Suppressor macrophage (primary cell): Measurements from ENCODE around the gene TMEM106C.
"Not testable (repeated sequence)": the region's sequence is repeated elsewhere in the genome, so short reads cannot be mapped to it uniquely, and the experiment has no call there.

Experiments used
- DNase-seq, 4 experiments: peaks; one replicate each; pipeline ENCODE4 v3.0.0-alpha.2; 2020 to 2022

Gene TMEM106C

GRCh38 chr12:47949441-47950341, 13.7 kb upstream of the TMEM106C start:
- DNase-seq, result peak; percentile 76 to 92 (median 87)

GRCh38 chr12:47950856-47951468, 12.4 kb upstream of the TMEM106C start:
- no peak for DNase-seq

DNA sequence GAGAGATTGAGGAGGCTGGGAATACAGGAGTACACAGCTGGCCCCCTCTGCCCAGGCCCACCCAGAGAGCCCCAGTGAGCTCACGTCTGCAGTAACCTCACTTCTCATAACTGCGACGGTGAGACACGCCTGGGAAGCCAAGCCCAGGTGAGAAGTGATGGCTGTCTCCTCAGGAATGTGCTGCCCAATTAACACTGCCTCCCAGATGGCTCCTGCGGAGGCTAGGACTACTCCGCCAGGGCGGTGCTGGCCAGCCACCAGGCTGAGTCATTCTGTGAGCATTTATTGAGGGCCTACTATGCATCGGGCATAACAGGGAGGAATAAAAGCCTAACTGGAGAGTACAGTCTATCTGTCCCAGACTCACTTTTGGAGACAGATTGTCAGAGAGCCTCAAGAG, 9.3 kb upstream of the TMEM106C start:
- no peak for DNase-seq

GRCh38 chr12:47954467-47955045, 8.8 kb upstream of the TMEM106C start:
- no peak for DNase-seq

- no peak for DNase-seq
These were observed 8.3 kb upstream of the TMEM106C start for GRCh38 chr12:47955059-47955458.

- DNase-seq, result not testable (repeated sequence)
These were observed 5.7 kb upstream of the TMEM106C start for GRCh38 chr12:47957671-47958070.

GRCh38 chr12:47962198-47962597, 1.2 kb upstream of the TMEM106C start:
- no peak for DNase-seq

DNA sequence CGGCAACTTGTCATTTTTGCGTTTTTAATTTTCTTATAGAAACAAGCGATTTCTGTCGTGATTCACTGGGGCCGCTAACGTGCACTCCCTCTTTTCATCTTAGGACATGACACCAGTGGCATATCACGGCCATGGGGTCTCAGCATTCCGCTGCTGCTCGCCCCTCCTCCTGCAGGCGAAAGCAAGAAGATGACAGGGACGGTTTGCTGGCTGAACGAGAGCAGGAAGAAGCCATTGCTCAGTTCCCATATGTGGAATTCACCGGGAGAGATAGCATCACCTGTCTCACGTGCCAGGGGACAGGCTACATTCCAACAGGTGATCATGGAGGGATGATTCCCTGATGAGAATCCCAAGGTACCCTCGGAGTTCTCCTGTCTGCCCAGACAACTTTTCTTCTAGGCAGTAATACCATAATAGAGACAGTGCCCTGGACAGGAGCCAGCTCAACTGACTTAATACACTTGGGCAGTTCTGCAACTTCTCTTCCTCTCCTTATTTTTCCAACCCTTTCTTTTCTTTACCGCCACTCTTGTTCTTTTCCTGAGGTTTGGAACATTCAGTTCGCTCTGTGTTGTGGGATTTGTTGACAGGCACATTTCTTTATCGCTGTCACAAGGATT, 821 bp downstream of the TMEM106C start:
- DNase-seq, result peak in 1 of 4 experiments; percentile 18

GRCh38 chr12:47965581-47965980, 2.2 kb downstream of the TMEM106C start:
- DNase-seq, result peak in 1 of 4 experiments; percentile 21

GRCh38 chr12:47967461-47968321, 4.3 kb downstream of the TMEM106C start:
- no peak for DNase-seq

DNA sequence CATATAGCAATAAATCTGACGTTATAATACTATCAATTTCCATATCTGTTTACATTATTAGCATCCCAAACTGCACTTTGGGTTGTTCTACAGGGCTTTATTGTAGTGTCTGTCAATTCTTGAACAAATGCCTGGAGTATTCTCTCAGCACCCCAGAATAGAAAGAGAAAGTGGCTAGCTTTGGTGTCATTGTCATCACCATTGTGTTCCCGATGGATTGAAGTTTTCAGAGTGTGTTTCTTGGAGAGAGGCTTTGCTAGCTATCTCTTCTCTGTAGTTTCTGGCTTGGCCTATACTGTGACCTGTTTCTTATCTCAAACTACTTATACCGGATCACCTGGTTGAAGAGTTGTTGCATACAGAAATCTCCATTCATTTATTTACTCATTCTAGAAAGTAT, 6.4 kb downstream of the TMEM106C start:
- DNase-seq, result no peak

DNA sequence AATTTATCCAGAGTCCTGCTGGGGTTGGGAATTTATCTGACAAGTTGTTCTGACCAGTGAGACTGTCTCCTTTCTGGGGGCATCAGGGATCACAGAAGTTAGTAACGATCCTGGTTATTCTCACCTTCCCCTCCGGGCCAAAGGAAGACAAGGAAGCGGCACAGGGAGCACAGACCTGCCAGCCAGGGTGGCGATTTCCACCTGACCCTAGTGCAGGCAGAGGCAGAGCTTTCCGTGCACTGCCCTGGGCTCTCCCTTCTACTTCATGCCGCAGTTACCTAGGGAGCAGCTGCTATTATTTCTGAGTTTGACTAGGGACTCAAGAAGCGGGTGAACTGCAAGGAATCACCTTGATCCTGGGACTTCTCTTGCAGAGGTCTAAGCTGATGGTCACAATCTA, 7.4 kb downstream of the TMEM106C start:
- no peak for DNase-seq

- DNase-seq, result no peak
These were observed 9.5 kb downstream of the TMEM106C start for GRCh38 chr12:47972895-47973294.

GRCh38 chr12:47973870-47974269, 10.5 kb downstream of the TMEM106C start:
- DNase-seq, result no peak

DNA sequence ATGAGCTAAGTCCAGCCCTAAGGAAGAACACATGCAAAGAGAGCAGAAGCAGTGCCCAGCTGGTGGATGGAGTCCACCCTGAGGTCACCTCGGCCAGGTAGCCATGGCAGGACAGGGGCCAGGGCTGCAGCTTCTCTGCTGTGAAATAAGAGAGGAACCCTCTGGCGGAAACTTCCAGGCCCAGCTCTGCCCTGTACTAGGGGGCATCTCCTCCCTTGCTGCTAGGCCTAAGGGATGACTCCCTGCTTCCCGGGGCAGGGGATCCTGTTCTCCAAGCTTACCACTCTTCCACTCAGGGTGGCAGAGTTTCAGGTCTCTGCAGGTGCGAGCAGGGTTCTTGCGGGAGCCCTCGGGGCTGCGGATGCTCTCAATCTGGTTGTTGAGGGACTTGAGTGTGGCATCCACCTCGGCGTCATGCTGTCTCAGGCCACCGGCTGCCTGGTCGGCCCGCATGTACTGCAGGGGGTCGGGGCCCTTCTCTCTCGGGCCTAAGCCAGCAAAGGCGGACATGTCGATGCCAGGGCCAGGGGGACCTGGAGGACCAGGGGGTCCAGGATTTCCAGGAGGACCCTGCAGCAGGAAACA, 11.7 kb downstream of the TMEM106C start:
- no peak for DNase-seq

DNA sequence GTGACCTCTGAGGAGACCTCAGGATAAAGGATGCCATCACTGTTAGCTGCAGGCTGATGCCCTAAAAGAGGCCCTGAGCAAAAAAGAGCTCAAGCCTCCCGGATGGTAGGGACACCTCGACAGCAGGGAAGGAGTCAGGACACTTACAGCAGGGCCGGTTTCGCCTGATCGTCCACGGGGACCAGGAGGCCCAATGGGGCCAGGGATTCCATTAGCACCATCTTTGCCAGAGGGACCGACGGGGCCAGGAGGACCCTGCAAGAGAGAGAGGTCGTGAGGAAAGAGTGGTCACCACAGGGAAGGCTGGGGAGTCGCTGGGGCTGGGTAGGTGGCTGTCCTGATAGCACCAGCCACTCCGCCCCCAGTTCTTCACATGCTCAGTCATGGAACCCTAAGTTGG, 12.4 kb downstream of the TMEM106C start:
- no peak for DNase-seq

DNA sequence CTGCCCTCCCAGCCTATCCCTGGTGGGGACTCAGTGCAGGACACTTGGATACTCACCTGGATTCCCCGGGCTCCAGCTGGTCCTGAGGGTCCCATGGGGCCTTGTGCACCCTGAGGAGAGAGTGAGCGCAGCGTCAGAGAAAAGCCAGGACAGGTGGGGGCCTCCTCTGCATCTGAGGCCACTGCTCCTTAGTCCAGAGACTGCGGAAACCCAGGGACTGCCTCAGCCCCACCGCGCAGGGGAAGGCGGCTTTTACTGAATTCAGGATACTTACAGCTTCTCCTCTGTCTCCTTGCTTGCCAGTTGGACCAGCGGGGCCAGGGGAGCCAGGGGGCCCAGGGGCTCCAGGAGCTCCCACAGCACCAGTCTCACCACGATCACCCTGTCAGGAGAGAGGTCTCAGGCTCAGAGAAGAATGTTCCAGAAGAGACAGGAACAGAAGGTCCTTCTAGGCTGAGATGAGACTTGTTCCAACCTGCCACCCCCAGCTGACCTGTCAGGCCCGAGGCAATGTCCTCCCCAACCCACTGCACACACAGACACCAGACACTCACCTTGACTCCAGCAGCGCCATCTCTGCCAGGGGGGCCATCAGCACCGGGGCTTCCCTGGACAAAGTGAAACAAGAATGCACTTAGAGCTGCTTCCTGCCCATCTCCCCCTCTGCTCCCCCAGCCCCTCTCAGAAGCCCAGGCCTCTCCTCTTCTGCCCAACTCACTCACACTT, 13.8 kb downstream of the TMEM106C start:
- no peak for DNase-seq

GRCh38 chr12:47977772-47978597, 14.6 kb downstream of the TMEM106C start:
- no peak for DNase-seq

DNA sequence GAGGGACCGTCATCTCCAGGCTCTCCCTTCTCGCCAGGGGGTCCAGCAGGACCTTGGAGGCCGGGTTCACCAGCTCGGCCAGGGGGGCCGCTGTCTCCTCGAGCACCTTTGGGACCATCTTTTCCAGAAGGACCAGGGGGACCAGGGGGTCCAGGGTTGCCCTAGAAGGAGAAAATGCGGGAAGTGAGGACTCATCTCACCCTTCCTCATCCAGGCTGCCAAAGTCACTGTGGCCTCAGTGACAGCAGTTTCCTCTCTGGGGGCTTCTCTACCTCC, 15.1 kb downstream of the TMEM106C start:
- DNase-seq, result no peak

DNA sequence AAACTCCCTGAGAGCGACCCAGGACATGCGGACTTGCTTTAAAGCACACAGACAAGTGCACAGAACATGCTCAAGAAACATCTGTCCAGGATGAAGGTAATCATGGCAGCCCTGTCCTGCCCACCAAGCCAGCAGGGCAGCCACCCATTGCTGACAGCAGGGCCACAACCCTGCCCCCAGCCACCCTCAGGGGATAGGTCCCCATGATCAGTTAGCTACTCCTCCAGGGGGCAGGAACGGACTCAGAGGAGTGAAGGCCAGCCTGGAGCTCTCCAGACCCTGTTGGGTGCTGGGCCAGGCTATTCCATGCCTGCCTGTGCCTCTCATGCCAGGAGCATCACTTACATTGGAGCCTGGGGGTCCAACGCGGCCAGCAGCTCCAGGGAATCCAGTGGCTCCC, 15.8 kb downstream of the TMEM106C start:
- DNase-seq, result no peak

DNA sequence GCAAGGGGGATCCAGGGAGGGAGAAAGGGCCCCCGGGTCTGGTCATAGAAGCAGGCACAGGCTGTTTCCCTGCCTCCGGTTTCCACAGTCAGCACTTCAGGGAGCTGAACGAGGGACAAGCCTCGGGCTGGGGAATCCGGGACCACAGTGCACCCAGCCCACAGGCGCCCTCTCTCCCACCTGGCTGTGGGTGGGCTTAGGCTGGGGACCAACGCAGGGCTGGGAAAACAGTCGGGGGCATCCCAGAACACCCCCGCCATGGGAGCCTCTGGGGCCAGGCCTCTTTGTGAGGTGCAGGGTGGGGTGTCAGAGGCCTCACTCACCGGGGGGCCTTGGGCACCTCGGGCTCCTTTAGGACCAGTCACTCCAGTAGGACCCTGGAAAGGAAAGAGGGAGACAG, 16.3 kb downstream of the TMEM106C start:
- DNase-seq, result no peak
